ENCODE measurements around the gene C3orf70. TPM values are rescaled to one million over a fixed set of nuclear protein-coding genes. Genes with fewer than 3 reads are reported as not detected.

C3orf70 gene
- total and polyA plus RNA-seq, 11 donors: 0.53 to 2.9 (median 2.0) TPM

GRCh38 chr3:185129083-185129482 lies 23.8 kb downstream of the C3orf70 start:
- Histone ChIP-seq H3K27ac (no peak overlapping the region), H3K36me3 (no peaks in the 10 kb centered on the region), H3K4me1 (no peaks in the 10 kb centered on the region), H3K9me3 (no peaks in the 10 kb centered on the region), H3K27me3 (no peaks in the 10 kb centered on the region), H3K4me3 (no peak overlapping the region)
- 95 to 100% (median 97%) methylated on average over 2 of the region's 2 CpGs for WGBS, 4 donors
- ATAC-seq: no peak
- no peak for DNase-seq
- TF ChIP-seq POLR2A (IDR thresholded peaks at IDR 0.05) (no peak), CTCF (IDR thresholded peaks at IDR 0.05) (no peak)
- intact Hi-C loops (cut with DNase I): no loop called here

- TF ChIP-seq POLR2A (IDR thresholded peaks at IDR 0.05) (no peak), CTCF (IDR thresholded peaks at IDR 0.05) (no peak)
- Histone ChIP-seq H3K4me1 (no peaks in the 10 kb centered on the region), H3K27ac (no peak overlapping the region), H3K27me3 (no peaks in the 10 kb centered on the region), H3K9me3 (no peaks in the 10 kb centered on the region), H3K4me3 (no peak overlapping the region), H3K36me3 (no peaks in the 10 kb centered on the region)
- WGBS, 4 donors: 87 to 93% (median 91%) methylated on average over 3 of the region's 3 CpGs
- ATAC-seq (no peak), DNase-seq (no peak)
- intact Hi-C loops (cut with DNase I): no loop called here
Measured at GRCh38 chr3:185126201-185126600, 26.7 kb downstream of the C3orf70 start.

DNA sequence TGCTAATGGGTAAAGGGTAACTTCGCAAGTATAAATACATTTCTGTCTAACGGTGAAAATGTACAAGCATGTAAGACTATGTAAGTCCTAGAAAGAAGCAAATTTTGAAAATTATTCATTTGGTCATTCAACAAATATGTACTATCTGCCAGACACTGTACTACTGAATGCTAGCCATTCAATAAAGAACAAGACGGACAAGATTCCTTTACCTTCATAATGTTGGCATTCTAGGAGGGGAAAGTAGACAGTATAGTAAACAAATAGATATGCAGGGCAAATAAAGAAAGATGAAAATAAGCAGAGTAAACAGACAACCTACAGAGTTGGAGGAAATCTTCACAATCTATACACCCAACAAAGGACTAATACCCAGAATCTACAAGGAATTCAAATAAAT lies 32.7 kb downstream of the C3orf70 start:
- TF ChIP-seq CTCF (IDR thresholded peaks at IDR 0.05) (no peak), POLR2A (IDR thresholded peaks at IDR 0.05) (no peak)
- no peak for DNase-seq
- intact Hi-C loops (cut with DNase I): no loop called here
- H3K27me3 ChIP-seq: no peaks in the 10 kb centered on the region
- H3K4me3 ChIP-seq: no peak overlapping the region
- WGBS, 4 donors: 93 to 96% (median 95%) methylated on average over 3 of the region's 3 CpGs
- no peaks in the 10 kb centered on the region for H3K36me3 ChIP-seq
- H3K4me1 ChIP-seq: no peaks in the 10 kb centered on the region
- H3K27ac ChIP-seq: no peak overlapping the region
- H3K9me3 ChIP-seq: no peaks in the 10 kb centered on the region
- ATAC-seq: no peak

GRCh38 chr3:185115371-185115770 lies 37.5 kb downstream of the C3orf70 start:
- intact Hi-C loops (cut with DNase I): no loop called here
- no peaks in the 10 kb centered on the region for H3K36me3 ChIP-seq
- ATAC-seq: no peak
- TF ChIP-seq CTCF (IDR thresholded peaks at IDR 0.05) (no peak), POLR2A (IDR thresholded peaks at IDR 0.05) (no peak)
- H3K27ac ChIP-seq: no peak overlapping the region
- no peak overlapping the region for H3K4me3 ChIP-seq
- no peaks in the 10 kb centered on the region for H3K4me1 ChIP-seq
- DNase-seq: no peak
- H3K27me3 ChIP-seq: no peaks in the 10 kb centered on the region
- H3K9me3 ChIP-seq: peaks cover 0 to 10% (median 0%) of the 10 kb centered on the region in 12 donors

Measured in heart left ventricle (tissue), 16 donors.